Neural crest cell (in vitro differentiated cells): ENCODE data around the gene EXOSC10. TPM values are rescaled to one million over a fixed set of nuclear protein-coding genes. Genes with fewer than 3 reads are reported as not detected.
"Not testable (repeated sequence)": the region's sequence is repeated elsewhere in the genome, so short reads cannot be mapped to it uniquely, and the experiment has no call there.

Source experiments
- DNase-seq: peaks from one replicate; pipeline ENCODE4 v3.0.0; 2021; ENCODE audit warnings: low read depth, mixed read lengths, low spot score
- H3K27ac Mint-ChIP-seq: one replicate; pipeline ENCODE4 v1.8.0; 2021; ENCODE audit warnings: mild to moderate bottlenecking, mixed read lengths; ENCODE audit not compliant: unreplicated experiment
- H3K27me3 Mint-ChIP-seq: 2 replicates; pipeline ENCODE4 v1.8.0; 2021; ENCODE audit warnings: low read depth, mild to moderate bottlenecking, mixed read lengths
- H3K36me3 Mint-ChIP-seq: 2 replicates; pipeline ENCODE4 v1.8.0; 2021; ENCODE audit warnings: low read depth, mild to moderate bottlenecking, mixed read lengths
- H3K4me1 Mint-ChIP-seq: 2 replicates; pipeline ENCODE4 v1.8.0; 2021; ENCODE audit warnings: mixed read lengths
- H3K4me3 Mint-ChIP-seq: one replicate; pipeline ENCODE4 v1.8.0; 2021; ENCODE audit warnings: mild to moderate bottlenecking, mixed read lengths
- H3K9me3 Mint-ChIP-seq: 2 replicates; pipeline ENCODE4 v1.8.0; 2021; ENCODE audit warnings: mixed read lengths
- CTCF ChIP-seq: fragments of 200-600 bp; sonication (generic); conservative IDR thresholded peaks from 2 replicates; pipeline ENCODE4 v1.5.0; 2021; ENCODE audit warnings: antibody characterized with exemption, mild to moderate bottlenecking
- total RNA-seq: library from RNA; stranded (reverse); gene quantifications from 2 replicates; pipeline ENCODE4 v1.2.1, GENCODE V29; 2021

Gene EXOSC10
- total RNA-seq, 1 donor from 2014 or later: 127 TPM

GRCh38 chr1:11051781-11052511 is 47.7 kb downstream of the EXOSC10 start:
- no peak for DNase-seq
- no peak for TF ChIP-seq CTCF
- Mint-ChIP-seq H3K9me3 (no peaks in the 10 kb centered on the region), H3K27me3 (no peaks in the 10 kb centered on the region), H3K4me3 (peak overlapping the region; percentile 17), H3K36me3 (no peaks in the 10 kb centered on the region), H3K27ac (no peak overlapping the region), H3K4me1 (peaks cover 4% of the 10 kb centered on the region)

- not testable (repeated sequence) for H3K27me3 Mint-ChIP-seq, H3K4me1 Mint-ChIP-seq, H3K27ac Mint-ChIP-seq, DNase-seq, H3K9me3 Mint-ChIP-seq, H3K36me3 Mint-ChIP-seq
- H3K4me3 Mint-ChIP-seq: peak overlapping the region; percentile 16
These were observed 48.5 kb downstream of the EXOSC10 start for GRCh38 chr1:11051121-11051520.

GRCh38 chr1:11046625-11047365 is 52.9 kb downstream of the EXOSC10 start, which contains the start of gene MASP2:
Gene MASP2, minus strand, starts transcription at chr1:11047239. Its CDS starts 32 bp downstream, at chr1:11047207.
- H3K27ac Mint-ChIP-seq: no peak within 1 kb of the TSS
- peaks cover 10% of the 10 kb centered on the region for H3K4me1 Mint-ChIP-seq
- no peaks in the 10 kb centered on the region for H3K27me3 Mint-ChIP-seq
- no peaks in the 10 kb centered on the region for H3K9me3 Mint-ChIP-seq
- no peaks in the 10 kb centered on the region for H3K36me3 Mint-ChIP-seq
- H3K4me3 Mint-ChIP-seq: no peak within 1 kb of the TSS
- no peak for TF ChIP-seq CTCF
- DNase-seq: no peak

GRCh38 chr1:11046270-11046566 is 53.5 kb downstream of the EXOSC10 start:
- H3K27ac Mint-ChIP-seq: no peak overlapping the region
- no peak for DNase-seq
- no peaks in the 10 kb centered on the region for H3K27me3 Mint-ChIP-seq
- H3K36me3 Mint-ChIP-seq: no peaks in the 10 kb centered on the region
- no peaks in the 10 kb centered on the region for H3K9me3 Mint-ChIP-seq
- H3K4me3 Mint-ChIP-seq: no peak overlapping the region
- TF ChIP-seq CTCF: no peak
- H3K4me1 Mint-ChIP-seq: peaks cover 10% of the 10 kb centered on the region

GRCh38 chr1:11045428-11046269 is 54.0 kb downstream of the EXOSC10 start:
- Mint-ChIP-seq H3K4me1 (peaks cover 10% of the 10 kb centered on the region), H3K27ac (peak overlapping the region; percentile 62), H3K27me3 (no peaks in the 10 kb centered on the region), H3K4me3 (no peak overlapping the region), H3K9me3 (no peaks in the 10 kb centered on the region), H3K36me3 (no peaks in the 10 kb centered on the region)
- peak; percentile 32 for DNase-seq
- no peak for TF ChIP-seq CTCF
